Measurements from ENCODE around the gene THRB. TPM values are rescaled to one million over a fixed set of nuclear protein-coding genes. Genes with fewer than 3 reads are reported as not detected.

The THRB gene
- total and polyA plus RNA-seq, 5 donors from 2014 or later: 0.30 TPM; not detected in 4

GRCh38 chr3:24191801-24192403, 302.7 kb downstream of the THRB start:
- DNase-seq (no peak), ATAC-seq (ENCODE audit: low read depth in 2 of 2) (no peak)
- Mint-ChIP-seq H3K36me3 (no peaks in the 10 kb centered on the region), H3K4me3 (no peak overlapping the region), H3K4me1 (no peaks in the 10 kb centered on the region), H3K27ac (no peak overlapping the region), H3K9me3 (no peaks in the 10 kb centered on the region), H3K27me3 (no peaks in the 10 kb centered on the region)
- Histone ChIP-seq H3K4me3 (ENCODE audit: low read depth, low read length) (no peak overlapping the region), H3K9me3 (ENCODE audit: control insufficient read depth in 2 of 2, low read length in 2 of 2) (no peaks in the 10 kb centered on the region), H3K27ac (ENCODE audit: insufficient read depth, low read length, poor library complexity, severe bottlenecking) (no peak overlapping the region), H3K4me1 (ENCODE audit: control insufficient read depth, insufficient read depth, low read length, poor library complexity, severe bottlenecking) (no peaks in the 10 kb centered on the region), H3K27me3 (ENCODE audit: control insufficient read depth, insufficient read depth, low read length) (no peaks in the 10 kb centered on the region), H3K36me3 (ENCODE audit: control insufficient read depth, insufficient read depth, low read length) (no peaks in the 10 kb centered on the region)

- ATAC-seq (ENCODE audit: low read depth in 2 of 2) (no peak), DNase-seq (no peak)
- Histone ChIP-seq H3K27me3 (ENCODE audit: control insufficient read depth, insufficient read depth, low read length) (no peaks in the 10 kb centered on the region), H3K4me1 (ENCODE audit: control insufficient read depth, insufficient read depth, low read length, poor library complexity, severe bottlenecking) (no peaks in the 10 kb centered on the region), H3K27ac (ENCODE audit: insufficient read depth, low read length, poor library complexity, severe bottlenecking) (no peak overlapping the region), H3K9me3 (ENCODE audit: control insufficient read depth in 2 of 2, low read length in 2 of 2) (no peaks in the 10 kb centered on the region), H3K4me3 (ENCODE audit: low read depth, low read length) (no peak overlapping the region), H3K36me3 (ENCODE audit: control insufficient read depth, insufficient read depth, low read length) (no peaks in the 10 kb centered on the region)
- H3K9me3 Mint-ChIP-seq: no peaks in the 10 kb centered on the region
- no peaks in the 10 kb centered on the region for H3K4me1 Mint-ChIP-seq
- H3K27me3 Mint-ChIP-seq: no peaks in the 10 kb centered on the region
- H3K4me3 Mint-ChIP-seq: no peak overlapping the region
- no peaks in the 10 kb centered on the region for H3K36me3 Mint-ChIP-seq
- H3K27ac Mint-ChIP-seq: no peak overlapping the region
Measured at GRCh38 chr3:24190256-24190655, 304.4 kb downstream of the THRB start.

GRCh38 chr3:24185738-24186384, 308.8 kb downstream of the THRB start:
- no peak overlapping the region for H3K27ac ChIP-seq (ENCODE audit: insufficient read depth, low read length, poor library complexity, severe bottlenecking)
- no peaks in the 10 kb centered on the region for H3K27me3 ChIP-seq (ENCODE audit: control insufficient read depth, insufficient read depth, low read length)
- no peaks in the 10 kb centered on the region for H3K27me3 Mint-ChIP-seq
- peak in 1 of 2 donors; percentile 24 for ATAC-seq (ENCODE audit: low read depth in 2 of 2)
- H3K9me3 Mint-ChIP-seq: peaks cover 0 to 1% (median 0%) of the 10 kb centered on the region in 7 donors
- no peaks in the 10 kb centered on the region for H3K36me3 Mint-ChIP-seq
- no peaks in the 10 kb centered on the region for H3K36me3 ChIP-seq (ENCODE audit: control insufficient read depth, insufficient read depth, low read length)
- H3K4me3 Mint-ChIP-seq: no peak overlapping the region
- DNase-seq: peak in 1 of 3 donors; percentile 51
- no peaks in the 10 kb centered on the region for H3K4me1 ChIP-seq (ENCODE audit: control insufficient read depth, insufficient read depth, low read length, poor library complexity, severe bottlenecking)
- no peak overlapping the region for H3K4me3 ChIP-seq (ENCODE audit: low read depth, low read length)
- H3K9me3 ChIP-seq (ENCODE audit: control insufficient read depth in 2 of 2, low read length in 2 of 2): no peaks in the 10 kb centered on the region
- no peaks in the 10 kb centered on the region for H3K4me1 Mint-ChIP-seq
- H3K27ac Mint-ChIP-seq: peak overlapping the region in 2 of 3 donors; percentile 32 to 38

- Mint-ChIP-seq H3K27ac (no peak overlapping the region), H3K4me1 (no peaks in the 10 kb centered on the region), H3K36me3 (no peaks in the 10 kb centered on the region), H3K9me3 (peaks cover 0 to 1% (median 0%) of the 10 kb centered on the region in 7 donors), H3K4me3 (no peak overlapping the region), H3K27me3 (no peaks in the 10 kb centered on the region)
- Histone ChIP-seq H3K9me3 (ENCODE audit: control insufficient read depth in 2 of 2, low read length in 2 of 2) (no peaks in the 10 kb centered on the region), H3K27me3 (ENCODE audit: control insufficient read depth, insufficient read depth, low read length) (no peaks in the 10 kb centered on the region), H3K4me1 (ENCODE audit: control insufficient read depth, insufficient read depth, low read length, poor library complexity, severe bottlenecking) (no peaks in the 10 kb centered on the region), H3K36me3 (ENCODE audit: control insufficient read depth, insufficient read depth, low read length) (no peaks in the 10 kb centered on the region), H3K27ac (ENCODE audit: insufficient read depth, low read length, poor library complexity, severe bottlenecking) (no peak overlapping the region), H3K4me3 (ENCODE audit: low read depth, low read length) (no peak overlapping the region)
- no peak for ATAC-seq (ENCODE audit: low read depth in 2 of 2)
- DNase-seq: no peak
Measured at GRCh38 chr3:24184528-24185176, 310.0 kb downstream of the THRB start.

GRCh38 chr3:24182756-24183155, 311.9 kb downstream of the THRB start:
- DNase-seq (no peak), ATAC-seq (ENCODE audit: low read depth in 2 of 2) (no peak)
- Mint-ChIP-seq H3K36me3 (no peaks in the 10 kb centered on the region), H3K9me3 (peaks cover 0 to 1% (median 0%) of the 10 kb centered on the region in 7 donors), H3K4me3 (no peak overlapping the region), H3K4me1 (no peaks in the 10 kb centered on the region), H3K27me3 (peaks cover 4% of the 10 kb centered on the region), H3K27ac (no peak overlapping the region)
- Histone ChIP-seq H3K27ac (ENCODE audit: insufficient read depth, low read length, poor library complexity, severe bottlenecking) (no peak overlapping the region), H3K27me3 (ENCODE audit: control insufficient read depth, insufficient read depth, low read length) (no peaks in the 10 kb centered on the region), H3K4me1 (ENCODE audit: control insufficient read depth, insufficient read depth, low read length, poor library complexity, severe bottlenecking) (no peaks in the 10 kb centered on the region), H3K9me3 (ENCODE audit: control insufficient read depth in 2 of 2, low read length in 2 of 2) (no peaks in the 10 kb centered on the region), H3K4me3 (ENCODE audit: low read depth, low read length) (no peak overlapping the region), H3K36me3 (ENCODE audit: control insufficient read depth, insufficient read depth, low read length) (no peaks in the 10 kb centered on the region)

GRCh38 chr3:24181256-24181655, 313.4 kb downstream of the THRB start:
- Mint-ChIP-seq H3K4me3 (no peak overlapping the region), H3K9me3 (peaks cover 0 to 1% (median 0%) of the 10 kb centered on the region in 7 donors), H3K27ac (no peak overlapping the region), H3K27me3 (peaks cover 4% of the 10 kb centered on the region), H3K36me3 (no peaks in the 10 kb centered on the region), H3K4me1 (no peaks in the 10 kb centered on the region)
- no peak for DNase-seq
- H3K27me3 ChIP-seq (ENCODE audit: control insufficient read depth, insufficient read depth, low read length): no peaks in the 10 kb centered on the region
- no peak overlapping the region for H3K4me3 ChIP-seq (ENCODE audit: low read depth, low read length)
- H3K4me1 ChIP-seq (ENCODE audit: control insufficient read depth, insufficient read depth, low read length, poor library complexity, severe bottlenecking): no peaks in the 10 kb centered on the region
- no peaks in the 10 kb centered on the region for H3K36me3 ChIP-seq (ENCODE audit: control insufficient read depth, insufficient read depth, low read length)
- no peak overlapping the region for H3K27ac ChIP-seq (ENCODE audit: insufficient read depth, low read length, poor library complexity, severe bottlenecking)
- no peak for ATAC-seq (ENCODE audit: low read depth in 2 of 2)
- H3K9me3 ChIP-seq (ENCODE audit: control insufficient read depth in 2 of 2, low read length in 2 of 2): no peaks in the 10 kb centered on the region

GRCh38 chr3:24180616-24181015, 314.0 kb downstream of the THRB start:
- H3K4me1 ChIP-seq (ENCODE audit: control insufficient read depth, insufficient read depth, low read length, poor library complexity, severe bottlenecking): no peaks in the 10 kb centered on the region
- Mint-ChIP-seq H3K36me3 (no peaks in the 10 kb centered on the region), H3K27me3 (peaks cover 4% of the 10 kb centered on the region), H3K9me3 (peaks cover 0 to 1% (median 0%) of the 10 kb centered on the region in 7 donors), H3K4me1 (no peaks in the 10 kb centered on the region), H3K4me3 (no peak overlapping the region), H3K27ac (no peak overlapping the region)
- H3K36me3 ChIP-seq (ENCODE audit: control insufficient read depth, insufficient read depth, low read length): no peaks in the 10 kb centered on the region
- no peak overlapping the region for H3K27ac ChIP-seq (ENCODE audit: insufficient read depth, low read length, poor library complexity, severe bottlenecking)
- DNase-seq: no peak
- no peak for ATAC-seq (ENCODE audit: low read depth in 2 of 2)
- no peaks in the 10 kb centered on the region for H3K27me3 ChIP-seq (ENCODE audit: control insufficient read depth, insufficient read depth, low read length)
- H3K4me3 ChIP-seq (ENCODE audit: low read depth, low read length): no peak overlapping the region
- no peaks in the 10 kb centered on the region for H3K9me3 ChIP-seq (ENCODE audit: control insufficient read depth in 2 of 2, low read length in 2 of 2)
